Psoas muscle (tissue), 8 donors: ENCODE data around the gene PKM. TPM values are rescaled to one million over a fixed set of nuclear protein-coding genes. Genes with fewer than 3 reads are reported as not detected.

Experiments used
- ATAC-seq, 4 donors: fragments of 200-7000 bp; cut with Tn5 transposase; one replicate each; pipeline ENCODE4 v1.9.1; 2020; ENCODE audit warnings: moderate library complexity in 3 of 4, mild to moderate bottlenecking in 2 of 4
- DNase-seq, 2 donors: peaks; one replicate each; pipeline ENCODE4 v3.0.0-alpha.2; 2020
- H3K27ac ChIP-seq: fragments of 200-600 bp; one replicate; pipeline ENCODE4 v1.8.0; 2022
- H3K27me3 ChIP-seq, 3 donors: fragments of 200-600 bp in 1 of 3; one replicate each; pipeline versions ENCODE4 v1.6.1 to v1.8.0; 2013 to 2022; ENCODE audit warnings: low read length in 2 of 3, mild to moderate bottlenecking in 2 of 3, moderate library complexity in 1 of 3; ENCODE audit not compliant: insufficient read depth in 3 of 3
- H3K36me3 ChIP-seq, 2 donors: fragments of 200-600 bp in 1 of 2; one replicate each; pipeline versions ENCODE4 v1.6.1 to v1.8.0; 2013 to 2022; ENCODE audit warnings: low read depth in 1 of 2, mild to moderate bottlenecking in 1 of 2, moderate library complexity in 1 of 2; ENCODE audit not compliant: insufficient read depth in 1 of 2
- H3K4me1 ChIP-seq: fragments of 200-600 bp; one replicate; pipeline ENCODE4 v1.8.0; 2022
- H3K4me3 ChIP-seq: fragments of 200-600 bp; one replicate; pipeline ENCODE4 v1.8.0; 2022; ENCODE audit warnings: mild to moderate bottlenecking
- H3K9me3 ChIP-seq: fragments of 200-600 bp; one replicate; pipeline ENCODE4 v1.8.0; 2022
- CTCF ChIP-seq: fragments of 200-600 bp; IDR thresholded peaks from one replicate; pipeline ENCODE4 v1.8.0; 2022; ENCODE audit warnings: antibody characterized with exemption
- WGBS, 3 donors: extraction: QIAGEN DNeasy Blood & Tissue Kit; methylation state at CpG; one replicate each; pipeline versions ENCODE4 v1.1.6 to v1.1.7; 2013; 5-methylcytosine and 5-hydroxymethylcytosine counted together
- intact Hi-C, 2 donors: fragments of 100-400 bp; cut with DNase I; formaldehyde crosslinking; loops; one replicate each; pipeline versions ENCODE4 v1.11.0 to v1.14.2; 2022
- polyA plus RNA-seq, 3 donors: library from polyadenylated mRNA; stranded (reverse); fragments of 200-250 nt; gene quantifications; one replicate each; pipeline ENCODE4 v1.2.3, GENCODE V29; 2013
- total RNA-seq, 4 donors: library from RNA; stranded (reverse); fragmentation: NEBNext Ultra II Directional in 2 of 4; extraction: Animal tissue kit (Norgen Biotek cat#: 25700) in 2 of 4; gene quantifications; one replicate each; pipeline versions ENCODE4 v1.2.1 to v1.2.4, GENCODE V29; 2021 to 2023
- donor health status: healthy with polysubstance abuse.
- donor health status: DM: no; HTN: no; CAD: no; lungs with moderate emphysema.
- donor health status: Bipolar disorder and iron deficiency.
- donor health status: healthy.
- donor health status: DM: yes; HTN: yes; CAD: no.
- donor health status: DM: no; HTN: no; CAD: no.
- donor health status: DM: no; HTN: no; CAD: no.
- donor health status: DM: yes; HTN: yes; CAD: no.

Gene PKM
- total and polyA plus RNA-seq, 7 donors: 513 to 1,170 (median 958) TPM

GRCh38 chr15:72182244-72182643 lies 48.7 kb downstream of the PKM start:
- DNase-seq (no peak), ATAC-seq (no peak)
- H3K27ac ChIP-seq: no peak overlapping the region
- no peak for TF ChIP-seq CTCF
- H3K27me3 ChIP-seq: no peaks in the 10 kb centered on the region
- intact Hi-C loops: no loop called here
- H3K36me3 ChIP-seq: no peaks in the 10 kb centered on the region
- H3K4me1 ChIP-seq: peaks cover 10% of the 10 kb centered on the region
- 94 to 97% (median 94%) methylated on average over 3 of the region's 3 CpGs for WGBS, 3 donors
- H3K9me3 ChIP-seq: no peaks in the 10 kb centered on the region
- no peak overlapping the region for H3K4me3 ChIP-seq

DNA sequence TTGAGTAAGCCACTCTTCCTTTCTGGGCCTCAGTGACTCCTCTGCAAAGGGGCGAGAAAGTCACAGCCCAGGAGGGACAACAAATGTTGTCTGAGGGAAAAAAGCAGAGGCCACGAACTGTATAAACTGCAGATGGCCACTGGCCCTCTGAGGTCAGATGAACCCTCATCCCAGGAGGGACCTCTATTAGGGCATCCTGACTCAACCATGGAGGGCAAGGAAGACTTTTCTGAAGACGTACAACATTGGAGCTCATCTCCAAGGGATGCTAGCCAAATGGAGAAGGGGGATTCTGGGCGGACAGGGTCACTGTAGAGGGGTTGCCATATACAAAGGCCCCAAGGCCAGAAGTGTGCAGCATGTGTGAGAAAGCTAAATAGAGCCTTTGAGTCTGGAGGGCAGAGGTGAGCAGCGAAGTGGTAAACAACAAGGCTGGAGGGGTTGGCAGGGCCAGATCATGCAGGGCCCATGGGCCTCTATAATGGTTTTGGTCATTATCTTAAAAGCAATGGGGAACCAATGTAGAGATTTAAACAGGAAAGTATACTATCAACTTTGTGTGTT lies 50.1 kb downstream of the PKM start:
- Histone ChIP-seq H3K4me3 (no peak overlapping the region), H3K9me3 (no peaks in the 10 kb centered on the region), H3K27me3 (no peaks in the 10 kb centered on the region), H3K4me1 (peaks cover 10% of the 10 kb centered on the region), H3K36me3 (no peaks in the 10 kb centered on the region), H3K27ac (no peak overlapping the region)
- 87 to 89% (median 88%) methylated on average over 5 of the region's 5 CpGs for WGBS, 3 donors
- no peak for ATAC-seq
- no peak for TF ChIP-seq CTCF
- intact Hi-C loops: no loop called here
- no peak for DNase-seq

- Histone ChIP-seq H3K27me3 (no peaks in the 10 kb centered on the region), H3K36me3 (no peaks in the 10 kb centered on the region), H3K9me3 (no peaks in the 10 kb centered on the region), H3K27ac (no peak overlapping the region), H3K4me1 (peaks cover 10% of the 10 kb centered on the region), H3K4me3 (no peak overlapping the region)
- ATAC-seq (no peak), DNase-seq (peak in 1 of 2 donors; percentile 41)
- WGBS, 3 donors: 38 to 55% (median 42%) methylated on average over 16 of the region's 16 CpGs
- TF ChIP-seq CTCF: no peak
- intact Hi-C loops: no loop called here
Measured at GRCh38 chr15:72179950-72180581, 50.9 kb downstream of the PKM start.

- Histone ChIP-seq H3K36me3 (no peaks in the 10 kb centered on the region), H3K4me1 (peaks cover 6% of the 10 kb centered on the region), H3K9me3 (no peaks in the 10 kb centered on the region), H3K27me3 (no peaks in the 10 kb centered on the region), H3K27ac (no peak overlapping the region), H3K4me3 (no peak overlapping the region)
- intact Hi-C loops: no loop called here
- ATAC-seq (no peak), DNase-seq (no peak)
- WGBS, 3 donors: 91 to 97% (median 94%) methylated on average over 13 of the region's 13 CpGs
- no peak for TF ChIP-seq CTCF
Measured at GRCh38 chr15:72178976-72179585, 51.9 kb downstream of the PKM start.
